ENCODE measurements around the gene SKOR1. TPM values are rescaled to one million over a fixed set of nuclear protein-coding genes. Genes with fewer than 3 reads are reported as not detected.

Gene SKOR1
- polyA plus RNA-seq, 1 of the 3 experiments (the other 2 are of a cell fraction) = 0.26 TPM

DNA sequence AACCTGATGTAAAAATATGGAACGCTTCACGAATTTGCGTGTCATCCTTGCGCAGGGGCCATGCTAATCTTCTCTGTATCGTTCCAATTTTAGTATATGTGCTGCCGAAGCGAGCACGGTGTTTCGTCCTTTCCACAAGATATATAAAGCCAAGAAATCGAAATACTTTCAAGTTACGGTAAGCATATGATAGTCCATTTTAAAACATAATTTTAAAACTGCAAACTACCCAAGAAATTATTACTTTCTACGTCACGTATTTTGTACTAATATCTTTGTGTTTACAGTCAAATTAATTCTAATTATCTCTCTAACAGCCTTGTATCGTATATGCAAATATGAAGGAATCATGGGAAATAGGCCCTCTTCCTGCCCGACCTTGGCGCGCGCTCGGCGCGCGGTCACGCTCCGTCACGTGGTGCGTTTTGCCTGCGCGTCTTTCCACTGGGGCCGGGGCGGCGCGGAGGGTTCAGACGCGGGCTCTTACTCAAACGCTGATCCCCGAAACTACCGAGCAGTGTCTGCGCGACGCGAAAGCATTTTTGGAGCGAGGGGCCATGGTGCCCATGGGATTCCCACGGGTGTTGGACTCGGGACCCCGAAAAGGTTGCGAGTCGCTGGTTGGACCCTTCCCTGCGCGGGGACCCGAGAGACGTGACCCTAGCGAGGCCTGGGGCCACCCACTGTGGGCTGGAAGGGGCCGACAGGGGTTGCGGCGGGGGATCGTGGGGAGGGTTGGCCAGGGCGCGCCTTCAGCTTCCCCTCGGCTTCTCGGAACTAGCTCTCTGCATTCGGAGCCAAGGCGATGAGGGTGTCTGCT is 14.8 kb downstream of the SKOR1 start, which contains the start of gene RNU6-1 (continued):
- TF ChIP-seq, protein P1, sequence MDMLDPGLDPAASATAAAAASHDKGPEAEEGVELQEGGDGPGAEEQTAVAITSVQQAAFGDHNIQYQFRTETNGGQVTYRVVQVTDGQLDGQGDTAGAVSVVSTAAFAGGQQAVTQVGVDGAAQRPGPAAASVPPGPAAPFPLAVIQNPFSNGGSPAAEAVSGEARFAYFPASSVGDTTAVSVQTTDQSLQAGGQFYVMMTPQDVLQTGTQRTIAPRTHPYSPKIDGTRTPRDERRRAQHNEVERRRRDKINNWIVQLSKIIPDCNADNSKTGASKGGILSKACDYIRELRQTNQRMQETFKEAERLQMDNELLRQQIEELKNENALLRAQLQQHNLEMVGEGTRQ (IDR thresholded peaks at IDR 0.05; ENCODE audit: borderline replicate concordance, low read depth, low read length) = peak; percentile 85
- TF ChIP-seq ELF1 (IDR thresholded peaks at IDR 0.05) (peak; percentile 6; the same call in 1 of the 2 replicates), SIN3A (IDR thresholded peaks at IDR 0.05; ENCODE audit: borderline replicate concordance, low read depth, low read length) (no peak), GATA2 (CRISPR knock-in tag; IDR thresholded peaks at IDR 0.05) (peak; percentile 21; the same call in 1 of the 2 replicates), TAF1 (IDR thresholded peaks at IDR 0.05; ENCODE audit: borderline replicate concordance, low read depth, low read length) (0 out of 2 replicates have a peak, but pooled peaks have one; percentile 34), MEF2A (IDR thresholded peaks at IDR 0.05; ENCODE audit: borderline replicate concordance, low read depth) (no peak), EP300 (IDR thresholded peaks at IDR 0.05; ENCODE audit: borderline replicate concordance in 1 of 2, low read depth in 1 of 2, low read length in 1 of 2) (no peak), POLR2AphosphoS5 (IDR thresholded peaks at IDR 0.05; ENCODE audit: low read depth, low read length) (peak; percentile 81; the same call in 1 of the 2 replicates), GABPA (IDR thresholded peaks at IDR 0.05; ENCODE audit: low read depth) (no peak), RAD21 (IDR thresholded peaks at IDR 0.05; ENCODE audit: low read length) (no peak), SMC3 (IDR thresholded peaks at IDR 0.05; ENCODE audit: low read depth, low read length) (no peak), FOXJ3 (CRISPR knock-in tag; IDR thresholded peaks at IDR 0.05) (no peak)
- TF ChIP-seq, protein P2, sequence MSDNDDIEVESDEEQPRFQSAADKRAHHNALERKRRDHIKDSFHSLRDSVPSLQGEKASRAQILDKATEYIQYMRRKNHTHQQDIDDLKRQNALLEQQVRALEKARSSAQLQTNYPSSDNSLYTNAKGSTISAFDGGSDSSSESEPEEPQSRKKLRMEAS (IDR thresholded peaks at IDR 0.05; ENCODE audit: low read depth) = 0 out of 2 replicates have a peak, but pooled peaks have one; percentile 65
- TF ChIP-seq, protein P3, sequence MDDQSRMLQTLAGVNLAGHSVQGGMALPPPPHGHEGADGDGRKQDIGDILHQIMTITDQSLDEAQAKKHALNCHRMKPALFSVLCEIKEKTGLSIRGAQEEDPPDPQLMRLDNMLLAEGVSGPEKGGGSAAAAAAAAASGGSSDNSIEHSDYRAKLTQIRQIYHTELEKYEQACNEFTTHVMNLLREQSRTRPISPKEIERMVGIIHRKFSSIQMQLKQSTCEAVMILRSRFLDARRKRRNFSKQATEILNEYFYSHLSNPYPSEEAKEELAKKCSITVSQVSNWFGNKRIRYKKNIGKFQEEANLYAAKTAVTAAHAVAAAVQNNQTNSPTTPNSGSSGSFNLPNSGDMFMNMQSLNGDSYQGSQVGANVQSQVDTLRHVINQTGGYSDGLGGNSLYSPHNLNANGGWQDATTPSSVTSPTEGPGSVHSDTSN (IDR thresholded peaks at IDR 0.05) = no peak

DNA sequence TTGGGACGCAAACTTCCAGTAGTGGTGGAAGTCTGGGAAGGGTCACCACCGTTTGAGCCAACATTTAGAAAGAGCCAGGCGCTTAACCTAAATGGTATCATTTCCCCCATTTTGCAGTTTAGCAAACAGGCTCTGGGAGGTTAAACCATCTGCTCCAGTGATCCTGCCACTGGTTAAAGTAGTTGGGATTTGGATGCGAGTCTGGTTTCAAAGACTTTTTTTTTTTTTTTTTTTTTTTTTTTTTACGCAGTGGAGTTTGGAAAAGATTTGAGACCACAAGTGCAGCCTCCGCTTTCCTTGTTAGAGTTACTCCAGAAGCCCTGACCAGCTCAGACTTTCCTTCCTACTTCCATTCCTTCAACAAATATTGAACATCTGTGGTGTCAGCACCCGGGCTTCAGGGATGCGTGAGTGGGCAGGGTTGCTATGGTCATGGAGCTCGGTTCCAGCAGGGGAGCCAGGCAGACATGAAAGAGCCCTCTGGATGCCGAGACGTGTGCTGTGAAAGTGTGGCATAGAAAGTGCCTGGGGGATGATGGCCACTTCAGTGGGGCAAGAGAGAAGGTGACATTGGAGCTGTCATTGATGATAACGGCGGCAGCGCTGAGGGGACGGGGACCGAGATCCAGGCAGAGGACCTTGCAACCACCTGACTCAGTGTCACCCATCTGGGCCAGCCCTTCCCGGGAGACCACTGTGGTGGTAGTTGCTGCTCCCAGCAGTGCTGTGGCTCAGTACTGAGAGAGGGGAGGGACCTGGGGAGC is 15.6 kb downstream of the SKOR1 start:
- Histone ChIP-seq H3K4me2 (peak overlapping the region; percentile 82), H3K79me2 (ENCODE audit: insufficient read depth) (no peaks in the 10 kb centered on the region), H3F3A (replicated peaks; ENCODE audit: insufficient read depth) (peaks cover 8% of the 10 kb centered on the region), H3K27ac (ENCODE audit: low read depth in 2 of 2, low read length in 1 of 2) (peak overlapping the region; percentile 83 to 90), H3K36me3 (replicated peaks in 1 of 2; ENCODE audit: control insufficient read depth in 1 of 2, insufficient read depth in 2 of 2, low read length in 1 of 2) (no peaks in the 10 kb centered on the region), H3K27me3 (ENCODE audit: insufficient read depth) (no peaks in the 10 kb centered on the region), H3K4me1 (ENCODE audit: control insufficient read depth in 1 of 2, insufficient read depth in 2 of 2, low read depth in 1 of 2, low read length in 1 of 2) (peaks cover 0 to 12% of the 10 kb centered on the region in 2 experiments; a peak in 2 of 4 replicates), H4K20me1 (ENCODE audit: insufficient read depth) (no peaks in the 10 kb centered on the region), H3K9me3 (no peaks in the 10 kb centered on the region), H2AFZ (ENCODE audit: low read depth) (peak overlapping the region; percentile 91), H3K9me2 (no peaks in the 10 kb centered on the region), H3K4me3 (ENCODE audit: low read depth in 2 of 2, low read length in 1 of 2) (peak overlapping the region; percentile 73 to 97), H3K9ac (peak overlapping the region; percentile 76)
- POLR2A ChIA-PET = interaction anchor here (0.7 kb wide), 1 partner anchor 388 kb away, joined by 3 read pairs; the partner anchor contains the start of gene CLN6
- TF ChIP-seq, protein P4, sequence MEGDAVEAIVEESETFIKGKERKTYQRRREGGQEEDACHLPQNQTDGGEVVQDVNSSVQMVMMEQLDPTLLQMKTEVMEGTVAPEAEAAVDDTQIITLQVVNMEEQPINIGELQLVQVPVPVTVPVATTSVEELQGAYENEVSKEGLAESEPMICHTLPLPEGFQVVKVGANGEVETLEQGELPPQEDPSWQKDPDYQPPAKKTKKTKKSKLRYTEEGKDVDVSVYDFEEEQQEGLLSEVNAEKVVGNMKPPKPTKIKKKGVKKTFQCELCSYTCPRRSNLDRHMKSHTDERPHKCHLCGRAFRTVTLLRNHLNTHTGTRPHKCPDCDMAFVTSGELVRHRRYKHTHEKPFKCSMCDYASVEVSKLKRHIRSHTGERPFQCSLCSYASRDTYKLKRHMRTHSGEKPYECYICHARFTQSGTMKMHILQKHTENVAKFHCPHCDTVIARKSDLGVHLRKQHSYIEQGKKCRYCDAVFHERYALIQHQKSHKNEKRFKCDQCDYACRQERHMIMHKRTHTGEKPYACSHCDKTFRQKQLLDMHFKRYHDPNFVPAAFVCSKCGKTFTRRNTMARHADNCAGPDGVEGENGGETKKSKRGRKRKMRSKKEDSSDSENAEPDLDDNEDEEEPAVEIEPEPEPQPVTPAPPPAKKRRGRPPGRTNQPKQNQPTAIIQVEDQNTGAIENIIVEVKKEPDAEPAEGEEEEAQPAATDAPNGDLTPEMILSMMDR (IDR thresholded peaks at IDR 0.05) = 0 out of 2 replicates have a peak, but pooled peaks have one; percentile 13
- TF ChIP-seq, protein P5, sequence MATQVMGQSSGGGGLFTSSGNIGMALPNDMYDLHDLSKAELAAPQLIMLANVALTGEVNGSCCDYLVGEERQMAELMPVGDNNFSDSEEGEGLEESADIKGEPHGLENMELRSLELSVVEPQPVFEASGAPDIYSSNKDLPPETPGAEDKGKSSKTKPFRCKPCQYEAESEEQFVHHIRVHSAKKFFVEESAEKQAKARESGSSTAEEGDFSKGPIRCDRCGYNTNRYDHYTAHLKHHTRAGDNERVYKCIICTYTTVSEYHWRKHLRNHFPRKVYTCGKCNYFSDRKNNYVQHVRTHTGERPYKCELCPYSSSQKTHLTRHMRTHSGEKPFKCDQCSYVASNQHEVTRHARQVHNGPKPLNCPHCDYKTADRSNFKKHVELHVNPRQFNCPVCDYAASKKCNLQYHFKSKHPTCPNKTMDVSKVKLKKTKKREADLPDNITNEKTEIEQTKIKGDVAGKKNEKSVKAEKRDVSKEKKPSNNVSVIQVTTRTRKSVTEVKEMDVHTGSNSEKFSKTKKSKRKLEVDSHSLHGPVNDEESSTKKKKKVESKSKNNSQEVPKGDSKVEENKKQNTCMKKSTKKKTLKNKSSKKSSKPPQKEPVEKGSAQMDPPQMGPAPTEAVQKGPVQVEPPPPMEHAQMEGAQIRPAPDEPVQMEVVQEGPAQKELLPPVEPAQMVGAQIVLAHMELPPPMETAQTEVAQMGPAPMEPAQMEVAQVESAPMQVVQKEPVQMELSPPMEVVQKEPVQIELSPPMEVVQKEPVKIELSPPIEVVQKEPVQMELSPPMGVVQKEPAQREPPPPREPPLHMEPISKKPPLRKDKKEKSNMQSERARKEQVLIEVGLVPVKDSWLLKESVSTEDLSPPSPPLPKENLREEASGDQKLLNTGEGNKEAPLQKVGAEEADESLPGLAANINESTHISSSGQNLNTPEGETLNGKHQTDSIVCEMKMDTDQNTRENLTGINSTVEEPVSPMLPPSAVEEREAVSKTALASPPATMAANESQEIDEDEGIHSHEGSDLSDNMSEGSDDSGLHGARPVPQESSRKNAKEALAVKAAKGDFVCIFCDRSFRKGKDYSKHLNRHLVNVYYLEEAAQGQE (IDR thresholded peaks at IDR 0.05; ENCODE audit: low read depth, low read length) = no peak
- peak; percentile 24; the same call in 1 of the 2 replicates for TF ChIP-seq MXI1 (IDR thresholded peaks at IDR 0.05; ENCODE audit: low read depth, low read length)
- CTCF ChIA-PET = interaction anchor here (0.8 to 2.6 kb wide), 7 partner anchors 22 to 937 kb away, joined by 3 to 10 read pairs (median 4); no protein-coding TSS in a partner anchor
- WGBS (ENCODE audit: low lambda C conversion rate) = 10% methylated on average over 17 of the region's 17 CpGs
- DNase-seq = peak; percentile 75
